MG63 (cell line): ENCODE results near the gene KSR1. TPM values are rescaled to one million over a fixed set of nuclear protein-coding genes. Genes with fewer than 3 reads are reported as not detected.

Experiments
- DNase-seq: peaks from one replicate; pipeline ENCODE4 v3.0.0-alpha.2; 2020
- H3K27me3 ChIP-seq: fragments of 250-450 bp; sonication (Bioruptor Pico); 2 replicates; pipeline ENCODE4 v1.5.1; 2020; ENCODE audit warnings: mild to moderate bottlenecking, moderate library complexity
- H3K36me3 ChIP-seq: fragments of 250-450 bp; sonication (Bioruptor Pico); 2 replicates; pipeline ENCODE4 v1.5.1; 2020; ENCODE audit warnings: mild to moderate bottlenecking, moderate library complexity
- H3K4me3 ChIP-seq: fragments of 250-450 bp; sonication (Bioruptor Pico); 2 replicates; pipeline ENCODE4 v1.5.1; 2020; ENCODE audit warnings: mild to moderate bottlenecking, moderate library complexity
- H3K9me3 ChIP-seq: fragments of 250-450 bp; sonication (Bioruptor Pico); 2 replicates; pipeline ENCODE4 v1.5.1; 2020; ENCODE audit warnings: mild to moderate bottlenecking, moderate library complexity
- total RNA-seq: library from RNA; depleted of rRNA; stranded (reverse); fragments of >200 nt; shearing (Covaris generic); gene quantifications from 2 replicates; pipeline ENCODE4 v1.2.3, GENCODE V29; 2014; ENCODE audit warnings: low replicate concordance

The KSR1 gene
- total RNA-seq, 1 experiment from 2014 or later, result 7.6 TPM

DNA sequence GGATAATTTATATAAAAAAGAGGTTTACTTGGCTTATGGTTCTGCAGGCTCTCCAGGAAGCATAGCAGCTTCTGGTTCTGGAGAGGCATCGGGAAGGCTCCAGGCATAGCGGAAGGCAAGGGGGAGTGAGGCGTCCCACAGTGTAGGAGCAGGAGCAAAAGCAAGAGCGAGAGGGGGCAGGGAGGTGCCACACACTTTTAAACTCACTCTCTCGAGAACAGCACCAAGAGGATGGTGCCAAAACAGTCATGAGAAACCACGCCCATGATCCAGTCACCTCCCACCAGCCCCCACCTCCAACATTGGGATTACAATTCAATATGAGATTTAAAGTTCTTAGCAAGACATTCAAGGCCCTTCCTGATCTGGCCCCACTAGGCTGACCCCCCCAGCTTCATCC, 124.8 kb downstream of the KSR1 start:
- H3K27me3 ChIP-seq, result no peaks in the 10 kb centered on the region
- no peak overlapping the region for H3K4me3 ChIP-seq
- H3K9me3 ChIP-seq, result no peaks in the 10 kb centered on the region
- no peak for DNase-seq
- H3K36me3 ChIP-seq, result no peaks in the 10 kb centered on the region

DNA sequence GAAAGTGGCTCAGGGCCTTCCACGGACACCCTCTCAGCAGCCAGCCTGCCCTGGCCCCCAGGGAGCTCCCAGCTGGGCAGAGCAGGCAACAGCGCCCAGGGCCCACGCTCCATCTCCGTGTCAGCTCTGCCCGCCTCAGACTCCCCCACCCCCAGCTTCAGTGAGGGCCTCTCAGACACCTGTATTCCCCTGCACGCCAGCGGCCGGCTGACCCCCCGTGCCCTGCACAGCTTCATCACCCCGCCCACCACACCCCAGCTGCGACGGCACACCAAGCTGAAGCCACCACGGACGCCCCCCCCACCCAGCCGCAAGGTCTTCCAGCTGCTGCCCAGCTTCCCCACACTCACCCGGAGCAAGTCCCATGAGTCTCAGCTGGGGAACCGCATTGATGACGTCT, 126.4 kb downstream of the KSR1 start:
- H3K4me3 ChIP-seq, result no peak overlapping the region
- no peaks in the 10 kb centered on the region for H3K27me3 ChIP-seq
- no peaks in the 10 kb centered on the region for H3K9me3 ChIP-seq
- no peak for DNase-seq
- no peaks in the 10 kb centered on the region for H3K36me3 ChIP-seq

DNA sequence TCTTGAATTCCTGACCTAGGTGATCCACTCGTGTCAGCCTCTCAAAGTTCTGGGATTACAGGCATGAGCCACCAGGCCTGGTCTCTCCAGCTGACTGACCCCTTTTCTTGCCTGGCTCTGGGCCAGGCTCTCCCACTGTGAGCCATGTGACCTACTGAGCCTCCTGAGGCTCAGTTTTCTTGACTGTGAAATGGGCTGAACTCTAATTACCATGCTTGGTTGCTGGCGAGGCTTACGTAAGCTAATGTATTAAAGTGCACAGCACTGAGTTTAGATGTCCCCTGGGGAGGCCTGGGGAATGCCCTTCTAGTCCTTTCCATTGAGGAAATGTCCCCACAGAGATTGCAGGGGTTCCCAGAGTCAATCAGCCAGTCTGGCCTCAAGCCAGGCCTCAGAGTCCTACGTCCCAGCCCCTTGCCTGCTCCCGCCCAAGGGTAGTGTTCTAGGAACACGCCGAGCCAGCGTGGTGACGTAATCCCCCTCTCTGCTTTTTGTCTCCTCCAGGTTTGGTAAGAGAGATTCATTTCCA, 129.0 kb downstream of the KSR1 start:
- no peaks in the 10 kb centered on the region for H3K9me3 ChIP-seq
- H3K27me3 ChIP-seq, result no peaks in the 10 kb centered on the region
- no peak for DNase-seq
- H3K36me3 ChIP-seq, result no peaks in the 10 kb centered on the region
- no peak overlapping the region for H3K4me3 ChIP-seq

DNA sequence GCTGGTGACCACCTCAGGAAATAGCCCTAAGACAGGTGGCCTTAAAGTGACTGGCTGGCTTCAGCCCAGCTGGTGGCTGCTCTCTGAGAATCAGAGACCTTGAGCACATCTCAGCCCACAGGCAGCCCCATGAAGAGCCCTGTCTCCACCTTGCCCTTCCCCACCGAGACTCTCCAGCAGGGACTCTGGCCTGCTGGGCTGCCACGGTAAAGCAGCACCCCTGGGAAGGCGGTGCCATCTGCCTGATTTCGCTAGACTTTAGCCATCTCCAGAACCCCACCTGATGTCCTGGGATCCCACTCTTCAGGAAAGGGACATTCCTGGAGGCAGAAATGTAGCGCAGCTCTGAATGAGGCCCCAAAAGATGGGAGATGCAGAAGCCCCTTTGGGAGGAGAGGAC, 129.5 kb downstream of the KSR1 start:
- no peaks in the 10 kb centered on the region for H3K9me3 ChIP-seq
- H3K36me3 ChIP-seq, result no peaks in the 10 kb centered on the region
- no peak for DNase-seq
- no peaks in the 10 kb centered on the region for H3K27me3 ChIP-seq
- H3K4me3 ChIP-seq, result no peak overlapping the region

DNA sequence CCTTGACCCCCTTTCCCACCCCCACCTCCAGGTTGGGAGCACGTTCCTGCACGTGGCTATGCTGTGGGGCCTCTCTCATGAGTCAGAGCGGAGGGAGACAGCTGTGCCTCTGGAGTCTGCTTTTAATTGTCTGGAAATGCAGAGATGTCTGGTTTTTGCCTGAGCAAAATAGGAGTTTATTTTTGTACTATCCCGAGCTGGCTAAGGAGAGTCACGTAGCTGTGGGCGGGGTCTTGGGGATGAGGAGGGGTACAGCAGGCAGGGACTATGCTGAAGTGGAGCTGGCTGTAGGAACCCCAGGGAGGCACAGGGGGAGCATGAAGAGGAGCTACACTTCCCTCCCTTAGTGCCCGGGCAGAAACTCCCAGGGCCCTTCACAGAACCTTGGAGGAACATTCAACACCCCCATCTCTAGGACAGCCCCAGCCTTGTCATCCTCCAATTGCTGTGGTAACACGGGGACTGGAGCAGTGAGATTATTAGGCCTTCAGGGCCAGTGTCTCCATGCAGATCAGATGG, 130.0 kb downstream of the KSR1 start:
- DNase-seq, result no peak
- no peaks in the 10 kb centered on the region for H3K27me3 ChIP-seq
- H3K36me3 ChIP-seq, result no peaks in the 10 kb centered on the region
- H3K4me3 ChIP-seq, result no peak overlapping the region
- no peaks in the 10 kb centered on the region for H3K9me3 ChIP-seq

DNA sequence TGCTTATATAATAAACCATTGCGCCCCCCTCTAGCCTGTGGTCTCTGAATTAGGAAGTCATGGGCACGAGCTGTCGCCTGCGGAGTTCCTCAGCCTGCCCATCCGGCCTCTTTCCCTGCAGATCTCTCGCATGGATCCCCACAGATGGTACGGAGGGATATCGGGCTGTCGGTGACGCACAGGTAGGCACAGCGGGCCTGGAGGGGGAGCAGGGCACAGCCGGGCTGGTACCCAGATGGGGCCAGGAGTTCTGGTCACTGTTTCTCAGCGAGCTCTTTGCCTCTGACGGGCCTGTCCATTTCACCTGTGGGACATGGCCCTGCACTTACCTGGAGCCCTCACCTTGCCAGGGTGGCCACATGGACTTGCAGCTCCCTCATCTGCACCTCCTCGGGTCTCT, 132.1 kb downstream of the KSR1 start:
- DNase-seq, result no peak
- H3K27me3 ChIP-seq, result no peaks in the 10 kb centered on the region
- H3K9me3 ChIP-seq, result no peaks in the 10 kb centered on the region
- H3K36me3 ChIP-seq, result no peaks in the 10 kb centered on the region
- no peak overlapping the region for H3K4me3 ChIP-seq

DNA sequence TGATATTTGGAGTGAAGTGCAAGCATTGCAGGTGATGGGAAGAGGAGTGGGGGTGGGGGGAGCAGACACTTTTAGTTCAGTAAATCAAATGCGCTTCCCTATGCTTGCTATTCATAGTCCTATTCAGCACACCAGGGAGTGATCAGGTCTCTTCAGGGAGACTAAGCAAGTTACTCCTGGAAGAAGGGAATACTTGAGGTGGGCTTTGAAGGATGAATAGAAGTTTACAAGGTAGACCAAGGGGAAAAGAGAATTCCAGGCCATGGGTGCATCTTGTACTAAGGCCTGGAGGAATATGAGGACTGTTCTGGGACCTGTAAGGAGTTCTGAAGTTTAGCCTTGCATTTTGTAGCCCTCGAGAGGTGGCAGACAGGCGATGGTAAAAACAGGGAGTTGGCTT, 134.6 kb downstream of the KSR1 start:
- DNase-seq, result no peak
- no peaks in the 10 kb centered on the region for H3K9me3 ChIP-seq
- H3K4me3 ChIP-seq, result no peak overlapping the region
- H3K36me3 ChIP-seq, result no peaks in the 10 kb centered on the region
- H3K27me3 ChIP-seq, result no peaks in the 10 kb centered on the region

DNA sequence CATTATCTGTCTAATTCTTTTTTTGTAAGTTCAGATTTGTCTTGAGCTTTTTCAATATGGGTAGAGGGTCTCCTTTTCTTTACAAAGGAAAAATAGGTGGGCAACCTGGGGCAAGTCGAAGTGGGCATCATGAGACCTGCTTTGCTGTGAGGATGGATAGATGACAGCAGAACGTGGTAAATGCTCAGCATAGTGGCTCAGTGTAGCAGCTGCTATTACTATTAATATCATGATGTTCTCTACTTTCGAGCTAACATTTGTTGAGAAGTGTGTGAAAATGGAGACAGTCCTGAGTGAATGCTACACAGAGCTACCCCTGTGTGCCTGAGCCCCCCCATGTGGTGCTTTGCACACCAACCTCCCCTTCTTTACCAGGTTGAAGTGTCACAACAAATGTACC, 135.7 kb downstream of the KSR1 start:
- Histone ChIP-seq H3K36me3 (no peaks in the 10 kb centered on the region), H3K27me3 (no peaks in the 10 kb centered on the region), H3K9me3 (no peaks in the 10 kb centered on the region), H3K4me3 (no peak overlapping the region)
- no peak for DNase-seq

DNA sequence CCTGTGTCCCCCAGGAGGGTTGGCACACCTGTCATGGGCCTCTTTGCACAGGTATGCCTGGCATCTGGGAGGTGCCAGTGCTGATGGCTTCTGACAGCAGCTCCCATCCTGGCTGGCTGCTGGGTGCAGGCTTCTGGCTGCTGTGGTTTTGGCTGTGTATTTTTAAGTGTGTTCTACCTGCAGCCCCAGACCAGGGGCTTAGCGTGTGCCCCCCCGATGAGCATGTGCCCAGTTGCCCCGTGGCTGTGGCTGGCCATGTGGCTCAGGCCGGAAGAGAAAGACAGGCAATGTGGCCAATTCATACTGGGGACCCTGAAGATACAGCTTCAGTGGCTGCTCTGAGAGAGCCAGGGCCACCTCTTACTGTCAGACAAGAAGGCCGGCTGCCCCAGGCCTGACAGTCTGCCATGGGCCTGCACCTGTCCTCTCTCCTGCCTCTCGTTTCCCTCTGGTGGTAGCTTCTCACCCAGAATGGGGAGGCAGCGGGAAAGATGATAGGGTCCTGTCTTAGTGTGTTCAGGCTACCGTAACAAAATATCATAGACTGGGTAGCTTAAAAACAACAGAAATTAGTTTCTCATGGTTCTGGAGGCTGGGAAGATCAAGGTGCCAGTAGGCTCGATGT, 137.1 kb downstream of the KSR1 start:
- Histone ChIP-seq H3K36me3 (no peaks in the 10 kb centered on the region; the same call in 1 of the 2 replicates), H3K27me3 (no peaks in the 10 kb centered on the region), H3K9me3 (no peaks in the 10 kb centered on the region), H3K4me3 (no peak overlapping the region)
- no peak for DNase-seq

DNA sequence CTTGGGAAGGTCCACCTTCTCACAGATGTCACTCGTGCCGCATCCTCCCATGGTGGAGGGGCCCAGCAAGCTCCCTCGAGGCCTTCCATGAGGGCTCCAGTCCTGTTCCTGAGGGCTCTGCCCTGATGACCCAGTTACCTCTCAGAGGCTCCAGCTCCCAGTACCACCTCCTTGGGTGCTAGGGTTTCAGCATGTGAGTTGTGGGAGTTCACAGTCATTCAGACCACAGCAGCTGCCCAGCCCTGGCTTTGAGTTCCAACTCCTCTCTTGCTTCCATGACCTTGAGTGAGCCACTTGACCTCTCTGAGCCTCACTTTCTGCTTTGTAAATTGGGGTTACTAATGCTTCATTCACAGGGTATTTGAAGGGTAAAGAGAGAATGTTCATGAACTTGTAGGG, 137.6 kb downstream of the KSR1 start:
- DNase-seq, result no peak
- Histone ChIP-seq H3K36me3 (no peaks in the 10 kb centered on the region; the same call in 1 of the 2 replicates), H3K4me3 (no peak overlapping the region), H3K9me3 (no peaks in the 10 kb centered on the region), H3K27me3 (no peaks in the 10 kb centered on the region)

DNA sequence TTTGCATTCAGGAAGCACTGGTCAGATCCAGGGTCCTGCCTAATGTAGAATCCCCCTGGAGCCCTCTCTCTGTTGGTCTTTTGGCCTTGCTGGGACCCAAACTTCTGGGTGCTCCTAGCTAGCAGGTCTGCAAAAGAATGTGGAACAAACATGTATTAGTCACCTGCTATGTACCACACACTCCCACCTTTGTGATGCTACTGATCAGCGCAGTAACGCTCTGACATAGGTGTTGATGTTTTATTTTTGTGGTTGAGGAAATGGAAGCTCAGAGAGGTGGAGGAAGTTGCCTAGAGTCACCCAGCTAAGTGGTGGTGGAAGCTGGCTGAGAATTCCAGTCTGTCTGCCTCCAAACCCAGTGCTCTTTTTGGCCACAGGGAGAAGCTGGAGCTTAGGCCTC, 139.0 kb downstream of the KSR1 start:
- H3K27me3 ChIP-seq, result no peaks in the 10 kb centered on the region
- DNase-seq, result no peak
- no peaks in the 10 kb centered on the region; the same call in 1 of the 2 replicates for H3K36me3 ChIP-seq
- H3K9me3 ChIP-seq, result no peaks in the 10 kb centered on the region
- no peak overlapping the region for H3K4me3 ChIP-seq

DNA sequence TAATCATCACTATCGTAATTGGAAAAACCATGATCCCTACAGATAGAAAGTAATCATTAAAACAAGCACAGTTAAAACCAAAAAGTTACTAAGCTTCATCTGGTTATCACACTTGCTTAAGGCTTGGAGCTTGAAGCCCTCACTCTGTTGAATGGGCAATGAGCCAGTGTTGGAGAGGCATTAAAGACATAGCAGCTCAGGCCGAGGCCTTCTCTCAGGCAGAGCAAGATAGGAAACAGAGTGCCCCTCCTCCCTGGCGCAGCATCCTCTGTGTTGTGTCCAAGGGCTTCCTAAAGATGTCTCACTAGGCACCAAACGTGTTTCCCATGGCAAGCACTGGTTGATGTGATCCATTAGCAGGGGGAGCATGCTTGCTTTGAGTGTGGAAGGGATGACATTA, 139.8 kb downstream of the KSR1 start:
- Histone ChIP-seq H3K4me3 (no peak overlapping the region), H3K27me3 (no peaks in the 10 kb centered on the region), H3K9me3 (no peaks in the 10 kb centered on the region), H3K36me3 (no peaks in the 10 kb centered on the region; the same call in 1 of the 2 replicates)
- no peak for DNase-seq

DNA sequence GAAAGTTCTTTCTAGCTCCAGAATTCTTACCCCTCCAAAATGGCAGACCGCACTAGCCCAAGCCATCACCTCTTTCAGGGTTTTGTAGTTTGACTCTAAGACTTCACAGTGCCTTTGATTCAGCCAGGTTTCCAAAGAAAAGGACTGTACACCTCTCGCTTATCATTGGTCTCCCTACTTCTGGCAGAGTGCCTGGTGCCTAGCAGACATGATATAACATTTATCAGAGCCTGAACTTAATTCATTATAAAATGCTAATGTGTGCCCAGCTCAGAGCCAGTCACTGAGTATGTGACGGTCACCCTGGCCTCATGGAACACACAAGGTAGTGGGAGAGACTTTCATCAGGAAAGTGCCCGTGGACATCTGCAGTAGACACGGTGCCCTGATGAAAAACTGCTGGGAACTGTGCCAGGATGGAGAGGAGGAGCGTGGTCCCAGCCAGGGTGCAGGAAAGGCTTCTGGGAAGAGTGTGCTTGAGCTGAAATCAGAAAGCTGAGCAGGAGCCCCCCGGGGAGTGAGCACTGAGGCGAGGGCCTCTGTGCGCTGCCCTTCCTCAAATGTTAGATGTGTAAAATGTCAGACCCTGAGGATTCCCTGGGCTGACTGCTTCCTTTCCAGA, 140.4 kb downstream of the KSR1 start:
- DNase-seq, result no peak

DNA sequence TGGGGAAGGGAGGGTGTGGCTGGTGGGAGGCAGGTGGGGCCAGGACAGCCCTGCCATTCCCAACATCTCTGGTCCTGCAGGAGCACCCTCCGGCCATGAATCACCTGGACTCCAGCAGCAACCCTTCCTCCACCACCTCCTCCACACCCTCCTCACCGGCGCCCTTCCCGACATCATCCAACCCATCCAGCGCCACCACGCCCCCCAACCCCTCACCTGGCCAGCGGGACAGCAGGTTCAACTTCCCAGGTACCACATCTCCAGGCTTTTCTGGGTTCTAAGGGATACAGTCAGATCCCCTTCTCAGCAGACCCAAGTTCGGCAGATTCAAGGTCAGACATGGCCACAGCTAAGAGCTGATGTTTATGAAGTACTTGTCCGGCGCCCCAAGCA, 140.9 kb downstream of the KSR1 start:
- Histone ChIP-seq H3K27me3 (no peaks in the 10 kb centered on the region), H3K9me3 (no peaks in the 10 kb centered on the region), H3K4me3 (no peak overlapping the region), H3K36me3 (no peaks in the 10 kb centered on the region; the same call in 1 of the 2 replicates)
- DNase-seq, result no peak

More for the DNA sequence above, 140.4 kb downstream of the KSR1 start:
- no peaks in the 10 kb centered on the region for H3K27me3 ChIP-seq
- no peaks in the 10 kb centered on the region; the same call in 1 of the 2 replicates for H3K36me3 ChIP-seq
- no peak overlapping the region for H3K4me3 ChIP-seq
- H3K9me3 ChIP-seq, result no peaks in the 10 kb centered on the region

DNA sequence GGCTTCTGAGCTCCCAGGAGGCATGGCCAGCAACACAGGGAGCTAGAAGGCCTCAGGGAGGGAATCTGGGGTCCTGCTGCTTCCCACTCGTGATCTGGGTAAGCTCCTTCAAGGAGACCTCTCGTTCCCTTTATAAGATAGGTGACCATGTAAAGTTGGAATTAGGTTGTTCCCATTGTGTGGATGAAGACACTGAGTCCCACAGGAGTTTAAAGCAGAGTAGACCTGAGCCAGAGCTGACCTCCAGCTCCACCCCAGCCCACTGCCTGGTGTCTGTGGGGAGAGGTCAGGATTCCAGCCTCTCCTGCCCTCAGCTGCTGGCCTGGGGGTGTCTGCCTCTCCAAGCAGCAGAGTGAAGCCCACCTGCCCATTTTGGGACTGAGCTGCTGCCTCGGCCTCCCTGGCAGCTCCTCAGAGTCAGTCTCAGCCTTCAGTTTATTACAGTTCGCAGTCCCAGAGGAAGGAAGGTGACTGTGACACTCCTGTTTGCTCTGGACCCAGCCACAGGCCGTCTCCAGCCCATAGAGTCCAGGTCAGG, 141.6 kb downstream of the KSR1 start:
- no peak overlapping the region for H3K4me3 ChIP-seq
- no peaks in the 10 kb centered on the region; the same call in 1 of the 2 replicates for H3K36me3 ChIP-seq
- no peaks in the 10 kb centered on the region for H3K9me3 ChIP-seq
- H3K27me3 ChIP-seq, result no peaks in the 10 kb centered on the region
- no peak for DNase-seq

DNA sequence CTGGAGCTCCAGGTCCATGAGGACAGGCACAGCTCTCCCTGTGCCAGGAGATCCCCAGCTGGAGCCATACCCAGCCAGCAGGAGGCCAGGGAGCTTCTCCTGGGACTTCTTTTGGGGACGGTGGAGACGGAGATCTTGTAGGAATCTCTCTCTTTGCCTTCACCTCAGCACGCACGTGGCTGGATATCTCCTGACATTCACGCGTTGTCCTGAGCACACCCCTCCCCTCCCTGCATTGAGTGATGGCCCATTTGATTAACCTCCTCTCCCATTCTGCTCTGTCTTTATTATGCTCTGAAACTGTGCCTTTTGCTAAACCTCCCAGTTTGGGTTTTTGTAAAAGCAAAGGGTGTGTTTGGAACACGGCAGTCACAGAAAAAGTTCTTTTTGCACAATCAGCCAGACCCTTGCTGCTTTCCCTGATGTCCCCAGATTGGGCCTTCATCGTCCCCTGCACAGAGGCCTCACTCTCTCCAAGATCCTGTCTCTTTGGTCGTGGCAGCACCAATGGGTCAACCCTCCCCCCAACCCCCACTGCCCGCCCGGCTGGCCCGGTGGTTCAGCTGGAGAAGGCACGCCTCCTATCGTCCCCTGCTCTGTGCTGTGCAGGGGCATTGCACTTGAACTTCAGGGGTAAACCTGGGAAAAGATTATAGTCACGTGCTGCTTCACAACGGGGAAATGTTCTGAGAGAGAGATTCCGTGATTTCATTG, 142.2 kb downstream of the KSR1 start:
- H3K9me3 ChIP-seq, result no peaks in the 10 kb centered on the region
- no peaks in the 10 kb centered on the region for H3K27me3 ChIP-seq
- H3K36me3 ChIP-seq, result no peaks in the 10 kb centered on the region; the same call in 1 of the 2 replicates
- DNase-seq, result no peak
- no peak overlapping the region for H3K4me3 ChIP-seq

DNA sequence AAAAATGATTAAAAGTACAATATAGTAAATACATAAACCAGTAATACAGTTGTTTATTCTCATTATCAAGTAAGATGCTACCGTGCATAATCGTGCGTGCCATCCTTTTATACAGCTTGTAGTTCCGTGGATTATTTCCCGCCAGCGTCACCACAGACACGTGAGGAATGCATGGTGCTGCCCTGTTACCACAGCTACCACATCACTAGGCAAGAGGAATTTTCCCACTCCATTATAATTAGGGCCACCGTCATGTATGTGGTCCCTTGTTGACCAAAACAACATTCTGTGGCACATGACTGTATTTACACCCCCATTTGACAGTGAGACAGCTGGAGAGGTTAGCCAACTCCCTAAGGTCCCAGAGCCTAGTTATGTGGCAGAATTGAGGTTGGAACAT, 144.2 kb downstream of the KSR1 start:
- H3K36me3 ChIP-seq, result no peaks in the 10 kb centered on the region; the same call in 1 of the 2 replicates
- H3K4me3 ChIP-seq, result no peak overlapping the region
- no peak for DNase-seq
- H3K9me3 ChIP-seq, result no peaks in the 10 kb centered on the region
- no peaks in the 10 kb centered on the region for H3K27me3 ChIP-seq
